Ascending aorta (tissue), 2 donors: ENCODE results near the gene TRPV4. TPM values are rescaled to one million over a fixed set of nuclear protein-coding genes. Genes with fewer than 3 reads are reported as not detected.

Experiments used
- DNase-seq, 2 donors: peaks; one replicate each; pipeline ENCODE4 v3.0.0-alpha.2; 2019; ENCODE audit warnings: low spot score in 2 of 2
- H3K27ac ChIP-seq, 2 donors: fragments of 200-600 bp; sonication (generic); one replicate each; pipeline ENCODE4 v1.5.1; 2016 to 2017; ENCODE audit warnings: mild to moderate bottlenecking in 1 of 2
- H3K27me3 ChIP-seq: fragments of 200-600 bp; sonication (generic); one replicate; pipeline ENCODE4 v1.5.1; 2017
- H3K36me3 ChIP-seq, 2 donors: fragments of 200-600 bp; sonication (generic); one replicate each; pipeline ENCODE4 v1.5.1; 2016
- H3K4me1 ChIP-seq, 2 donors: fragments of 200-600 bp; sonication (generic); one replicate each; pipeline ENCODE4 v1.5.1; 2016 to 2017; ENCODE audit warnings: mild to moderate bottlenecking in 1 of 2
- H3K4me3 ChIP-seq, 2 donors: fragments of 200-600 bp; sonication (generic); one replicate each; pipeline ENCODE4 v1.5.1; 2016 to 2017; ENCODE audit warnings: mild to moderate bottlenecking in 1 of 2
- H3K9me3 ChIP-seq, 2 donors: fragments of 200-600 bp; sonication (generic); one replicate each; pipeline ENCODE4 v1.5.1; 2016
- CTCF ChIP-seq, 3 experiments: fragments of 200-600 bp in 2 of 3; fragments of 450-650 bp in 1 of 3; sonication (generic) in 2 of 3; IDR thresholded peaks; one replicate each; pipeline ENCODE4 v1.5.1; 2016 to 2019; ENCODE audit warnings: antibody characterized with exemption in 3 of 3, mild to moderate bottlenecking in 1 of 3, moderate library complexity in 1 of 3
- intact Hi-C: fragments of 100-400 bp; cut with DNase I; formaldehyde crosslinking; loops from one replicate; pipeline ENCODE4 v1.15.1; 2023
- total RNA-seq: library from RNA; depleted of rRNA; stranded (reverse); fragments of >200 nt; gene quantifications from one replicate; pipeline ENCODE4 v1.1.0, GENCODE V29; 2016

The TRPV4 gene
- total RNA-seq, 1 donor from 2014 or later: not detected

- Histone ChIP-seq H3K27ac (no peak overlapping the region), H3K9me3 (no peaks in the 10 kb centered on the region), H3K36me3 (no peaks in the 10 kb centered on the region), H3K4me3 (no peak overlapping the region), H3K27me3 (peaks cover 4% of the 10 kb centered on the region), H3K4me1 (no peaks in the 10 kb centered on the region)
- DNase-seq: no peak
- intact Hi-C loops: no loop called here
- no peak for TF ChIP-seq CTCF (IDR thresholded peaks at IDR 0.05)
These were observed 2.5 kb downstream of the TRPV4 start for GRCh38 chr12:109830718-109831117.

- no peak for TF ChIP-seq CTCF (IDR thresholded peaks at IDR 0.05)
- Histone ChIP-seq H3K9me3 (no peaks in the 10 kb centered on the region), H3K27me3 (peaks cover 4% of the 10 kb centered on the region), H3K4me1 (no peaks in the 10 kb centered on the region), H3K27ac (no peak overlapping the region), H3K36me3 (no peaks in the 10 kb centered on the region), H3K4me3 (no peak overlapping the region)
- intact Hi-C loops: no loop called here
- DNase-seq: no peak
These were observed 2.9 kb downstream of the TRPV4 start for GRCh38 chr12:109830267-109830666.

DNA sequence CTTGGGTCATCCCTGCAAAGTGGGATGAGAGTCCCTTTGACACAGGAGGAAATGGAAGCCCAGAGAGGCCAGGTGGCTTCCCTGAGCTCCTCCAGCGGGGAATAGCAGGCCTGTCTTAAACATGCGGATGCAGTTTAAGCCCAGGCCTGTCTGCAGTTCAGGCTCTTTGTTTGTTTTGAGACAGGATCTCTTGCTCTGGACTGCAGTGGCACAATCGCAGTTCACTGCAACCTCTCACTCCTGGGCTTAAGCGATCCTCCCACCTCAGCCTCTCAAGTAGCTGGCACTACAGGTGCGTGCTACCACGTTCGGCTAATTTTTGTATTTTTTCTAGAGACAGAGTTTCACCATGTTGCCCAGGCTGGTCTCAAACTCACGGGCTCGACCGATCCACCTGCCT, 3.5 kb downstream of the TRPV4 start:
- Histone ChIP-seq H3K4me1 (no peaks in the 10 kb centered on the region), H3K9me3 (no peaks in the 10 kb centered on the region), H3K36me3 (no peaks in the 10 kb centered on the region), H3K4me3 (no peak overlapping the region), H3K27ac (no peak overlapping the region), H3K27me3 (peaks cover 4% of the 10 kb centered on the region)
- TF ChIP-seq CTCF (IDR thresholded peaks at IDR 0.05): no peak
- intact Hi-C loops: no loop called here
- no peak for DNase-seq

DNA sequence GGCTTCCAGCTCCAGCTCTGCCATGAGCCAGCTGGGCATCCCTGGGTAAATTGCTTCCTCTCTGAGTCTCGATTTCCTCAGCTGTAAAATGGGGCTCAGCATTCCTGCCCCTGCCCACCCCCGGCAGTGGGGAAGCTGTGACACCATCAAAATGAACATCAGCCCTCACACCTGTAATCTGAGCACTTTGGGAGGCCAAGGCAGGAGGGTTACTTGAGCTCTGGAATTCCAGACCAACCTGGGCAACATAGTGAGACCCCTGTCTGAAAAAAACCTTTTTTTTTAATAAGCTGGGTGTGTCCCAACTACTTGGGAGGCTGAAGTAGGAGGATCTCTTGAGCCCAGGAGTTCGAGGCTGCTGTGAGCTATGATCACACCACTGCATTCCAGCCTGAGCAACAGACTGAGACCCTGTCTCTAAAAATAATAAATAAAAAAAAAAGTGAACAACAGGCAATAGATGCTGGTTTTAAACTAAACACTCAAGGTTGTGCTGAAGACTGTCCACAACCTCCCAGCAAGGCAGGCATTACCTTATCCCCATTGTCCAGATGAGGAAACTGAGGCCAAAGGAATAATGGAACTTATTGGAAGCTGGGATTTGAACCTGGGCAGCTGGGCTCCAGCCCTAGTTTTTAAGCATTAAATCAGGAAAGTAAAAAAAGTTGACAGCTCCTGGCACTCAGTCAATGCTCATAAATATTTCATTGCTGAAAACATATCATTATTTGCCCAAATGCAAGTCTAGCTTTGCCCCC, 4.3 kb downstream of the TRPV4 start:
- DNase-seq: no peak
- no peak overlapping the region for H3K4me3 ChIP-seq
- no peak for TF ChIP-seq CTCF (IDR thresholded peaks at IDR 0.05)
- H3K27me3 ChIP-seq: peaks cover 4% of the 10 kb centered on the region
- H3K4me1 ChIP-seq: no peaks in the 10 kb centered on the region
- intact Hi-C loops: no loop called here
- no peaks in the 10 kb centered on the region for H3K36me3 ChIP-seq
- H3K9me3 ChIP-seq: no peaks in the 10 kb centered on the region
- peak overlapping the region in 1 of 2 donors; percentile 26 for H3K27ac ChIP-seq

GRCh38 chr12:109827566-109828550, 5.3 kb downstream of the TRPV4 start:
- H3K27ac ChIP-seq: peak overlapping the region in 1 of 2 donors; percentile 26
- peaks cover 0 to 3% of the 10 kb centered on the region in 2 donors for H3K4me1 ChIP-seq
- peaks cover 4% of the 10 kb centered on the region for H3K27me3 ChIP-seq
- intact Hi-C loops: no loop called here
- peak; percentile 57 to 79 for DNase-seq
- no peak overlapping the region for H3K4me3 ChIP-seq
- TF ChIP-seq CTCF (IDR thresholded peaks at IDR 0.05): no peak
- no peaks in the 10 kb centered on the region for H3K36me3 ChIP-seq
- no peaks in the 10 kb centered on the region for H3K9me3 ChIP-seq
